ENCODE data around the gene IER3IP1.

GRCh38 chr18:47163241-47163640 is 12.9 kb downstream of the IER3IP1 start:
- TF ChIP-seq, protein P1, sequence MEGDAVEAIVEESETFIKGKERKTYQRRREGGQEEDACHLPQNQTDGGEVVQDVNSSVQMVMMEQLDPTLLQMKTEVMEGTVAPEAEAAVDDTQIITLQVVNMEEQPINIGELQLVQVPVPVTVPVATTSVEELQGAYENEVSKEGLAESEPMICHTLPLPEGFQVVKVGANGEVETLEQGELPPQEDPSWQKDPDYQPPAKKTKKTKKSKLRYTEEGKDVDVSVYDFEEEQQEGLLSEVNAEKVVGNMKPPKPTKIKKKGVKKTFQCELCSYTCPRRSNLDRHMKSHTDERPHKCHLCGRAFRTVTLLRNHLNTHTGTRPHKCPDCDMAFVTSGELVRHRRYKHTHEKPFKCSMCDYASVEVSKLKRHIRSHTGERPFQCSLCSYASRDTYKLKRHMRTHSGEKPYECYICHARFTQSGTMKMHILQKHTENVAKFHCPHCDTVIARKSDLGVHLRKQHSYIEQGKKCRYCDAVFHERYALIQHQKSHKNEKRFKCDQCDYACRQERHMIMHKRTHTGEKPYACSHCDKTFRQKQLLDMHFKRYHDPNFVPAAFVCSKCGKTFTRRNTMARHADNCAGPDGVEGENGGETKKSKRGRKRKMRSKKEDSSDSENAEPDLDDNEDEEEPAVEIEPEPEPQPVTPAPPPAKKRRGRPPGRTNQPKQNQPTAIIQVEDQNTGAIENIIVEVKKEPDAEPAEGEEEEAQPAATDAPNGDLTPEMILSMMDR (IDR thresholded peaks at IDR 0.05) = no peak
- no peak for TF ChIP-seq EP300 (IDR thresholded peaks at IDR 0.05)
- TF ChIP-seq POLR2A (IDR thresholded peaks at IDR 0.05) = no peak

Measured in ovary (tissue), 3 donors.